ENCODE measurements around the gene FMO5. TPM values are rescaled to one million over a fixed set of nuclear protein-coding genes. Genes with fewer than 3 reads are reported as not detected.
"Not testable (repeated sequence)": the region's sequence is repeated elsewhere in the genome, so short reads cannot be mapped to it uniquely, and the experiment has no call there.

FMO5 gene
- total RNA-seq, 1 donor from 2014 or later = 1.2 TPM

GRCh38 chr1:147209825-147210821, 15.0 kb downstream of the FMO5 start:
- no peak for DNase-seq (ENCODE audit: extremely low read depth, low read depth, low spot score)

GRCh38 chr1:147208619-147209018, 16.5 kb downstream of the FMO5 start:
- DNase-seq (ENCODE audit: extremely low read depth, low read depth, low spot score) = no peak

DNA sequence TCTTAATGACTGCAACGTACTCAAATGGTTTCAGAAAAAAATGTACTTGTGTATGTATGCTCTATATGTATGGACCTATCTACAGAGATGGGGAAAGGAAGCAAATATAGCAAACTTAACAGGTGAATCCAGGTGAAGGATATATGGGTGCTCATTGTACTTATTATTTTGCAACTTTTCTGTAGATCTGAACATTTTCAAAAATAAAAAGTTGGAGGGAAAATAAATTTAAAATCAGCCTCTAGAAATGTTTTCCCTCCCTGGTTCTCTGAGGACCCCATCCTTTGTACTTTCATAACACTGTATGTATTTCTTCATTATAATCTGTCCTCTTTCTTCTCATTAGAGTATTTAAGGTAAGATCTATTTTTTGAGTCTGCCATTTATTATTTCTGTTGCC, 17.9 kb downstream of the FMO5 start:
- no peak for DNase-seq (ENCODE audit: extremely low read depth, low read depth, low spot score)

DNA sequence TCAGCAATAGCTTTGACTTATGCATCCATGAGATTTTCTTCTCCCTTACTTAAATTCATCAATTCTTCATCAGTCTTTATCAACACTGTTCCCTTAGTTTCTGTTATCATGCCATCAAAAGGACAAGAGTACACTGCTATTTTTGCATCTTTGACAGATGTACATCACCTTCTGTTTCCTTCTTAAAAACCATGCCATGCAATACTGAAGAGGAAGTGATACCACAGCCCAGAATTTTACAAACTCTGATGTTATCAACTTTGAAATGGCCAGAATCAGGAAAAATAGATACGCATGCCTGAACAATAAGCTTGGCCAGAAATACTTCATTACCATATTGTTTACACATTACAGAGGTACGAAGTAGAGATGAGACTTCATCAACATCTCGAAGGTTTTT, 21.1 kb downstream of the FMO5 start:
- no peak for DNase-seq (ENCODE audit: extremely low read depth, low read depth, low spot score)

GRCh38 chr1:147202576-147202975, 22.6 kb downstream of the FMO5 start:
- no peak for DNase-seq (ENCODE audit: extremely low read depth, low read depth, low spot score)

- no peak for DNase-seq (ENCODE audit: extremely low read depth, low read depth, low spot score)
These were observed 23.4 kb downstream of the FMO5 start for GRCh38 chr1:147201786-147202185.

DNA sequence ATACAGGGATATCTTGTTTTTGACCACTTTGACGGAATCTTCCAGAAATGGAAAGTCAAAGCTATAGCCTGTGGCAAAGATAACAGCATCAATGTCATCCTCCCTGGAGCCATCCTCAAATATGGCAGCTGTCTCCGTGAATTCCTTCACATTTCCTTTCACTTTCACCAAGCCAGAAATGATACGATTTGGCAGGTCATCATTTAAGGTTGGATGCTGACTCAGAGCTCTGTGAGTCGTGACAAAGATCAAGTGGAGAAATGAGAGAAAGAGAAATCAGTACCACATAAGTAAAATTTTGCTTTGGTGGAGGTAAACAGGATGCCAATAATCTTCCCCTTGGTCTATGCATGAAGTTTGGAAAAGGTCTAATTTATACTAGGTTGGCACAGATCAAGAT, 23.9 kb downstream of the FMO5 start:
- DNase-seq (ENCODE audit: extremely low read depth, low read depth, low spot score) = no peak

GRCh38 chr1:147197324-147197723, 27.8 kb downstream of the FMO5 start:
- DNase-seq (ENCODE audit: extremely low read depth, low read depth, low spot score) = not testable (repeated sequence)

GRCh38 chr1:147189514-147189913, 35.6 kb downstream of the FMO5 start:
- no peak for DNase-seq (ENCODE audit: extremely low read depth, low read depth, low spot score)

DNA sequence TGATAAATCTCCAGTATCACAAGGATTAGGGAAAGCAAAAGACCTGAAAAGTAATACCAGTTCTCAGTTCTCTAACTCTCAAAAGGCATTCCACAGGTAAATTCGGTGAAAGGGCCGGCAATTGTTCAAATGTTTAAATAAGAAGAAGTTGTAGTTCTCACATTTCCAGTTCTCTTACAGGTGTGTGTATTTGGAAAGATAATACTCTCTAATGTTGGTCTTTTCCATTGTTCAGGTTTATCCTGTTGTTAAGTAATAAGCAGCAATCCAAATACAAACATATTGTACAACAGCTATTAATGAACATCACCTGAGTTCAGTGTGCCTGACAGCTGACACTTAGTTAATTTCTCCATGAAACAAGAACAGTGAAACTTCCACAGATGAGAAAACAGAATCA, 39.7 kb downstream of the FMO5 start:
- no peak for DNase-seq (ENCODE audit: extremely low read depth, low read depth, low spot score)

GRCh38 chr1:147177611-147178380, 47.3 kb downstream of the FMO5 start:
- DNase-seq (ENCODE audit: extremely low read depth, low read depth, low spot score) = no peak

GRCh38 chr1:147172168-147173016, 52.7 kb downstream of the FMO5 start, which contains the start of gene PRKAB2:
TSS of gene PRKAB2 (minus strand) at chr1:147172470. CDS start at chr1:147172144, 326 bp downstream.
- DNase-seq (ENCODE audit: extremely low read depth, low read depth, low spot score) = peak; percentile 70

- no peak for DNase-seq (ENCODE audit: extremely low read depth, low read depth, low spot score)
These were observed 53.6 kb downstream of the FMO5 start for GRCh38 chr1:147171399-147172167.

- no peak for DNase-seq (ENCODE audit: extremely low read depth, low read depth, low spot score)
These were observed 55.1 kb downstream of the FMO5 start for GRCh38 chr1:147169840-147170674.

- no peak for DNase-seq (ENCODE audit: extremely low read depth, low read depth, low spot score)
These were observed 56.0 kb downstream of the FMO5 start for GRCh38 chr1:147169171-147169570.

GRCh38 chr1:147168626-147169058, 56.5 kb downstream of the FMO5 start:
- DNase-seq (ENCODE audit: extremely low read depth, low read depth, low spot score) = no peak

- no peak for DNase-seq (ENCODE audit: extremely low read depth, low read depth, low spot score)
These were observed 57.8 kb downstream of the FMO5 start for GRCh38 chr1:147167365-147167764.

GRCh38 chr1:147163019-147163418, 62.1 kb downstream of the FMO5 start:
- DNase-seq (ENCODE audit: extremely low read depth, low read depth, low spot score) = no peak

DNA sequence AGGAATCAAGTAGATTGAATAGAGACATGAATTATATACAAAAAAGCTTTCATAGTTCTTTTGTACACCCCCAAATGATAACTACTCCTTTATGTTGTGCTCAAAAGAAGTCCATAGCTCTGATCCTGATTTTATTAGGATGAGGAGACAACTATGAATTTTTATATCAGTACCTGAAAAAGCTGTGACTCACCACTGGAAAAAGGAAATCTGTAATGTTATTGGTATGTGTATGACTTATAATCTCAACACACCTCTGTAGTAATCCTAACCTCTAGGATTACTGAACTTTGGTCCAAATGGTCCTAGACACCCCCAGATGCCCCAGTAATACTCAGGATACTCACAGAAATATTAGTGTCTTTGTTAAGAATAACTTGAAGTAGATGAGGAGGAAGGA, 63.0 kb downstream of the FMO5 start:
- no peak for DNase-seq (ENCODE audit: extremely low read depth, low read depth, low spot score)

Measured in glomerular endothelial cell (primary cell).